Glutamatergic neuron (in vitro differentiated cells): ENCODE results near the gene TRAPPC8. TPM values are rescaled to one million over a fixed set of nuclear protein-coding genes. Genes with fewer than 3 reads are reported as not detected.

Experiments
- DNase-seq: peaks from one replicate; pipeline ENCODE4 v3.0.0; 2022
- H3K27ac Mint-ChIP-seq: one replicate; pipeline ENCODE4 v1.8.0; 2020; ENCODE audit warnings: mild to moderate bottlenecking, mixed read lengths, inconsistent platforms; ENCODE audit not compliant: unreplicated experiment
- H3K27me3 Mint-ChIP-seq: one replicate; pipeline ENCODE4 v1.8.0; 2020; ENCODE audit warnings: mild to moderate bottlenecking, moderate library complexity, mixed read lengths, inconsistent platforms; ENCODE audit not compliant: unreplicated experiment
- H3K36me3 Mint-ChIP-seq: one replicate; pipeline ENCODE4 v1.8.0; 2020; ENCODE audit warnings: mild to moderate bottlenecking, mixed read lengths, inconsistent platforms; ENCODE audit not compliant: unreplicated experiment
- H3K4me1 Mint-ChIP-seq: one replicate; pipeline ENCODE4 v1.8.0; 2020; ENCODE audit warnings: mild to moderate bottlenecking, low read depth, mixed read lengths, inconsistent platforms; ENCODE audit not compliant: unreplicated experiment
- H3K4me3 Mint-ChIP-seq: one replicate; pipeline ENCODE4 v1.8.0; 2020; ENCODE audit warnings: mild to moderate bottlenecking, mixed read lengths, inconsistent platforms; ENCODE audit not compliant: unreplicated experiment
- H3K9me3 Mint-ChIP-seq: one replicate; pipeline ENCODE4 v1.8.0; 2020; ENCODE audit warnings: mild to moderate bottlenecking, moderate library complexity, mixed read lengths, inconsistent platforms; ENCODE audit not compliant: unreplicated experiment
- CTCF ChIP-seq: fragments of 200-600 bp; sonication (generic); IDR thresholded peaks from one replicate; pipeline ENCODE4 v1.5.0; 2021; ENCODE audit not compliant: partially characterized antibody, unreplicated experiment
- total RNA-seq: library from RNA; stranded (reverse); fragmentation: NEBNext Ultra II Directional; extraction: Animal tissue kit (Norgen Biotek cat#: 25700); gene quantifications from one replicate; pipeline ENCODE4 v1.2.1, GENCODE V29; 2021; ENCODE audit not compliant: unreplicated experiment

TRAPPC8 gene
- total RNA-seq, 1 donor from 2014 or later: 41.0 TPM

- no peak overlapping the region for H3K27ac Mint-ChIP-seq
- no peak overlapping the region for H3K4me3 Mint-ChIP-seq
- DNase-seq: no peak
- H3K4me1 Mint-ChIP-seq: no peaks in the 10 kb centered on the region
- no peaks in the 10 kb centered on the region for H3K36me3 Mint-ChIP-seq
- H3K9me3 Mint-ChIP-seq: no peaks in the 10 kb centered on the region
- TF ChIP-seq CTCF: no peak
- H3K27me3 Mint-ChIP-seq: no peaks in the 10 kb centered on the region
Observed at GRCh38 chr18:31857526-31858106, 85.3 kb downstream of the TRAPPC8 start.

GRCh38 chr18:31850844-31851243 lies 92.1 kb downstream of the TRAPPC8 start:
- Mint-ChIP-seq H3K27me3 (no peaks in the 10 kb centered on the region), H3K4me1 (no peaks in the 10 kb centered on the region), H3K27ac (no peak overlapping the region), H3K36me3 (no peaks in the 10 kb centered on the region), H3K4me3 (no peak overlapping the region), H3K9me3 (no peaks in the 10 kb centered on the region)
- no peak for TF ChIP-seq CTCF
- no peak for DNase-seq

- Mint-ChIP-seq H3K4me3 (no peak overlapping the region), H3K36me3 (peaks cover 12% of the 10 kb centered on the region), H3K27me3 (no peaks in the 10 kb centered on the region), H3K27ac (no peak overlapping the region), H3K4me1 (no peaks in the 10 kb centered on the region), H3K9me3 (no peaks in the 10 kb centered on the region)
- no peak for TF ChIP-seq CTCF
- no peak for DNase-seq
Observed at GRCh38 chr18:31840499-31840898, 102.4 kb downstream of the TRAPPC8 start.

- no peak for DNase-seq
- Mint-ChIP-seq H3K36me3 (peaks cover 12% of the 10 kb centered on the region), H3K27me3 (no peaks in the 10 kb centered on the region), H3K27ac (no peak overlapping the region), H3K4me1 (no peaks in the 10 kb centered on the region), H3K9me3 (no peaks in the 10 kb centered on the region), H3K4me3 (no peak overlapping the region)
- TF ChIP-seq CTCF: no peak
Observed at GRCh38 chr18:31837879-31838278, 105.0 kb downstream of the TRAPPC8 start.

- H3K27ac Mint-ChIP-seq: no peak overlapping the region
Observed at GRCh38 chr18:31835528-31836133, 107.3 kb downstream of the TRAPPC8 start.

More at GRCh38 chr18:31835528-31836133, 107.3 kb downstream of the TRAPPC8 start:
- no peak for TF ChIP-seq CTCF
- Mint-ChIP-seq H3K36me3 (peaks cover 12% of the 10 kb centered on the region), H3K4me3 (no peak overlapping the region), H3K9me3 (no peaks in the 10 kb centered on the region), H3K4me1 (no peaks in the 10 kb centered on the region), H3K27me3 (no peaks in the 10 kb centered on the region)
- no peak for DNase-seq
